Astrocyte (in vitro differentiated cells and primary cell): Measurements from ENCODE around the gene FHIT.

Experiments
- EZH2 ChIP-seq: IDR thresholded peaks from 2 replicates; pipeline ENCODE4 v1.6.1; 2012; ENCODE audit warnings: mild to moderate bottlenecking, low read length, inconsistent platforms; ENCODE audit not compliant: insufficient read depth
- TF ChIP-seq, protein P1 (sequence below): IDR thresholded peaks from 2 replicates; pipeline ENCODE4 v1.5.1; 2011; ENCODE audit warnings: low read depth, mild to moderate bottlenecking, inconsistent platforms, low read length, moderate library complexity; ENCODE audit not compliant: insufficient read depth

DNA sequence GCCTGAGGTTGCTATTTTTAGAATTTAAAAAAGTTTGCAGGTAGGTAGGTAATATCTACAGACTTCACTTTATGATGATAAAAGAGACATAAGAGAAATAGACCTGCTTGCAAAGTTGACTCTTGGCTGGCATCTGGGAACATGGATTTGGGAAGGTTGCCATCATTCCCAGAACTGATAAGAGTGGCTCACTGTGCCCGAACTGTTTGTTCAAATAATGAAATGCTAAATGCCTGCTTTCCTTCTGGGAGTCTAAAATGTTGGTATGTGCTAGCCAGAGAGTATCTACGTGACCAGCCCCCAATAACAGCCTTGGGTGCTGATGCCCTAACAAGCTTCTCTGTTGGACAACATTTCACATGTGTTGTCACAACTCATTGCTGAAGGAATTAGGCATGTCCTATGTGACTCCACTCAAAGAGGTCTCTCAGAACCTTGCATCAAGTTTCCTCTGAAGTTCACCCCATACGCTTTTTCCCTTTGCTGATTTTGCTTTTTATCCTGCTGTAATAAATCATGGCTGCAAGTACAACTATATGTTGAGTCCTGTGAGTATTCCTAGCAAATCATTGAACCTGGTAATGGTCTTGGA lies 95.5 kb downstream of the FHIT start:
- no peak for TF ChIP-seq EZH2
- TF ChIP-seq, protein P1, sequence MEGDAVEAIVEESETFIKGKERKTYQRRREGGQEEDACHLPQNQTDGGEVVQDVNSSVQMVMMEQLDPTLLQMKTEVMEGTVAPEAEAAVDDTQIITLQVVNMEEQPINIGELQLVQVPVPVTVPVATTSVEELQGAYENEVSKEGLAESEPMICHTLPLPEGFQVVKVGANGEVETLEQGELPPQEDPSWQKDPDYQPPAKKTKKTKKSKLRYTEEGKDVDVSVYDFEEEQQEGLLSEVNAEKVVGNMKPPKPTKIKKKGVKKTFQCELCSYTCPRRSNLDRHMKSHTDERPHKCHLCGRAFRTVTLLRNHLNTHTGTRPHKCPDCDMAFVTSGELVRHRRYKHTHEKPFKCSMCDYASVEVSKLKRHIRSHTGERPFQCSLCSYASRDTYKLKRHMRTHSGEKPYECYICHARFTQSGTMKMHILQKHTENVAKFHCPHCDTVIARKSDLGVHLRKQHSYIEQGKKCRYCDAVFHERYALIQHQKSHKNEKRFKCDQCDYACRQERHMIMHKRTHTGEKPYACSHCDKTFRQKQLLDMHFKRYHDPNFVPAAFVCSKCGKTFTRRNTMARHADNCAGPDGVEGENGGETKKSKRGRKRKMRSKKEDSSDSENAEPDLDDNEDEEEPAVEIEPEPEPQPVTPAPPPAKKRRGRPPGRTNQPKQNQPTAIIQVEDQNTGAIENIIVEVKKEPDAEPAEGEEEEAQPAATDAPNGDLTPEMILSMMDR, result no peak
